Adrenal gland (tissue), 12 donors: ENCODE data around the gene IRS2. TPM values are rescaled to one million over a fixed set of nuclear protein-coding genes. Genes with fewer than 3 reads are reported as not detected.

Source experiments
- DNase-seq, 7 donors: peaks; one replicate each; pipeline ENCODE4 v3.0.0-alpha.2; 2019 to 2020
- H3K27ac ChIP-seq, 5 donors: fragments of 200-600 bp; sonication (generic) in 4 of 5; 1 replicate in 3 of 5; 2 replicates in 2 of 5; pipeline versions ENCODE4 v1.5.1 to v1.8.0; 2016 to 2020; ENCODE audit warnings: mild to moderate bottlenecking in 1 of 5
- H3K27me3 ChIP-seq: fragments of 200-600 bp; 2 replicates; pipeline ENCODE4 v1.8.0; 2021
- H3K36me3 ChIP-seq, 2 donors: fragments of 200-600 bp; replicated peaks in 1 of 2; 1 replicate in 1 of 2; 2 replicates in 1 of 2; pipeline versions ENCODE4 v1.5.1 to v1.8.0; 2018 to 2022
- H3K4me1 ChIP-seq, 2 donors: fragments of 200-600 bp; replicated peaks in 1 of 2; 1 replicate in 1 of 2; 2 replicates in 1 of 2; pipeline versions ENCODE4 v1.5.1 to v1.8.0; 2018 to 2021
- H3K4me3 ChIP-seq, 4 donors: fragments of 200-600 bp; sonication (generic) in 3 of 4; one replicate each; pipeline ENCODE4 v1.5.1; 2016 to 2018
- H3K9me3 ChIP-seq, 3 donors: fragments of 200-600 bp; sonication (generic) in 1 of 3; replicated peaks in 1 of 3; 1 replicate in 2 of 3; 2 replicates in 1 of 3; pipeline versions ENCODE4 v1.5.1 to v1.8.0; 2016 to 2021
- CTCF ChIP-seq, 6 experiments: fragments of 450-650 bp in 4 of 6; fragments of 200-600 bp in 2 of 6; sonication (generic) in 1 of 6; IDR thresholded peaks; 1 replicate in 5 of 6; 2 replicates in 1 of 6; pipeline versions ENCODE4 v1.5.1 to v1.8.0; 2016 to 2021; ENCODE audit warnings: antibody characterized with exemption in 6 of 6, mild to moderate bottlenecking in 2 of 6, moderate library complexity in 1 of 6
- POLR2A ChIP-seq, 2 donors: fragments of 450-650 bp; IDR thresholded peaks; one replicate each; pipeline ENCODE4 v1.6.1; 2017; ENCODE audit warnings: antibody characterized with exemption in 2 of 2, mild to moderate bottlenecking in 2 of 2, moderate library complexity in 1 of 2
- WGBS, 4 donors: extraction: QIAGEN DNeasy Blood & Tissue Kit in 2 of 4; methylation state at CpG; one replicate each; pipeline versions ENCODE4 v1.1.5 to v1.1.7; 2013 to 2017; 5-methylcytosine and 5-hydroxymethylcytosine counted together
- intact Hi-C, 2 donors: fragments of 100-400 bp; cut with DNase I; formaldehyde crosslinking; loops; one replicate each; pipeline versions ENCODE4 v1.14.1 to v1.15.0; 2022 to 2023
- polyA plus RNA-seq, 3 donors: library from polyadenylated mRNA; stranded (reverse); fragments of 200-250 nt in 2 of 3; fragments of 350-450 nt in 1 of 3; fragmentation: Illumina TruSeq in 1 of 3; extraction: RNeasy Lipid Tissue Mini Kit (QIAGEN cat#74804) in 1 of 3; gene quantifications; one replicate each; pipeline ENCODE4 v1.2.3, GENCODE V29; 2013 to 2014
- total RNA-seq, 9 donors: library from RNA; depleted of rRNA in 4 of 9; stranded (reverse); fragments of >200 nt in 4 of 9; fragments of 120-200 nt in 1 of 9; fragmentation: NEBNext Ultra II Directional in 1 of 9; extraction: Animal tissue kit (Norgen Biotek cat#: 25700) in 1 of 9; gene quantifications; one replicate each; pipeline versions ENCODE4 v1.1.0 to v1.2.4, GENCODE V29; 2013 to 2023
- donor health status: healthy with polysubstance abuse.
- donor health status: Bipolar disorder and iron deficiency.
- donor health status: DM: yes; HTN: yes; CAD: no.
- donor health status: DM: no; HTN: no; CAD: no.
- donor health status: DM: no; HTN: no; CAD: no.
- donor health status: DM: yes; HTN: yes; CAD: no.

Gene IRS2
- total and polyA plus RNA-seq, 12 donors, result 11.0 to 84.2 (median 47.4) TPM

- 90 to 94% (median 90%) methylated on average over 5 of the region's 5 CpGs for WGBS, 4 donors
- Histone ChIP-seq H3K9me3 (no peaks in the 10 kb centered on the region), H3K27ac (no peak overlapping the region), H3K4me1 (no peaks in the 10 kb centered on the region), H3K36me3 (no peaks in the 10 kb centered on the region), H3K4me3 (no peak overlapping the region), H3K27me3 (no peaks in the 10 kb centered on the region)
- intact Hi-C loops, result no loop called here
- TF ChIP-seq POLR2A (IDR thresholded peaks at IDR 0.05) (no peak), CTCF (IDR thresholded peaks at IDR 0.05) (no peak)
- DNase-seq, result no peak
Measured at GRCh38 chr13:109818886-109819285, 32.5 kb upstream of the IRS2 start.

DNA sequence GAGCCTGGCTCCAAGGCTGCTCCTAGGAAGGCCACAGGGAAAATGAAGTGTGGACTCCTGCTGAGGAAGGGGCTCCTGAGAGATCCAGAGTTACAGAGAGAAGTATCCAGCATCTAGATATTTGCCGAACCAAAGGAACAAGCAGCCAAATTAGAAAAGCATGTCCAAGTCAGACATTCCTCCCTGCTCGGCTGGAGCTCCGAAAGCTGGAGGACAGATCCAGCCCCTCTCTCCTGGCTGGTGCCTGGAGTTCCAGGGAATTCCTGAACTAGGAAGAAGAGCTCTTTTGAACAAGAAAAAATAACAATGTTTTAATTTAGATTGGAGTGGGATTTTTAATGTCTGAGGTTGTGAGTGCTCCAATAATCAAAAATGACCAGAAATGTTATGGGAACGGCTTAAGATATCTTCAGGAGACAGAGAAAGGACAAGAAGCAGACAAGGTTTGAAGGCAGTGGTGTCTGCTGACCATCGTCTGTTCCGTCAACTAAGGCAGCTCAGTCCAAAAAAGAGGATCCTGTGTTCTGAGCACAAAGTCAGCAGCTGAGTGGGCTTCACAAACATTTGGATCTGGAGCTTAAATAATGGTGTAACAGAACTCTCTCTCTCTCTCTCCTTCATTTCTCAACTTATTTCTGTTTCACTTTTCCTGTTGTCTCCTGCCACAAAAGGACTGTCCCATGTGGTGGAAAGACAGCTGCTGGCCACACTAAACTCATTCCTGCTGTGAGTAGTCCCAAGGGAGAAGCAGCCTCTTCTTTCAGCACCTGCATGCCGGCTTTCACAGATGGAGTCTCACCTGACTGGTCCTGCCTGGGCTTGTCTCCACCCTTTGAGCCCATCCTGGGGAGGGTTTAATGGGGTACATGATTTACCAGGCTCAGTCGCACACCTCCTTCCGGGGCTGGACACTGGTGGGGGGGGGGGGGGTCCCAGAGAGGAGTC lies 31.5 kb upstream of the IRS2 start:
- no peak overlapping the region for H3K27ac ChIP-seq
- H3K9me3 ChIP-seq, result no peaks in the 10 kb centered on the region
- no peak overlapping the region for H3K4me3 ChIP-seq
- 64 to 79% (median 67%) methylated on average over 8 to 9 of the region's 9 CpGs for WGBS, 4 donors
- H3K4me1 ChIP-seq, result no peaks in the 10 kb centered on the region
- intact Hi-C loops, result no loop called here
- H3K36me3 ChIP-seq, result no peaks in the 10 kb centered on the region
- TF ChIP-seq CTCF (IDR thresholded peaks at IDR 0.05), result no peak
- TF ChIP-seq POLR2A (IDR thresholded peaks at IDR 0.05), result no peak
- no peaks in the 10 kb centered on the region for H3K27me3 ChIP-seq
- DNase-seq, result no peak

DNA sequence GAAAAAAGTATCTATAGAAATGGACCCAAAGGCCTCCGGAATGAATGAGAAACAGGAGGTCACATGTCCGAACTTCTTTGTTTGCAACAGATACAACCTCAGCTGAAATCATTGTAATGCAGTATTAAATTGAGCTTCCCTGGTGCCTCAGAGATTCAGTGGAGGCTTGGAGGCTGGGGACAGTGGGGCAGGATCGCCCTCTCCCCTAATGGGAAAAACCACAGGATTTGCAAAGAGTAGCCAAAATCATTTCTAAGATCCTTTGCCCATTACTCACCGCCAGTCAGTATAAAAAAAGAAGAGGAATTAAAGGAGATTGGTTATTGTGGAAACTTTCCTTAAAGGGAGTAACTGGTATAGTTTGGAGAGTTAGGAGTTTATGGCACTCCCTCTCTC lies 30.4 kb upstream of the IRS2 start:
- Histone ChIP-seq H3K4me1 (no peaks in the 10 kb centered on the region), H3K4me3 (no peak overlapping the region), H3K27me3 (no peaks in the 10 kb centered on the region), H3K36me3 (no peaks in the 10 kb centered on the region), H3K9me3 (no peaks in the 10 kb centered on the region), H3K27ac (no peak overlapping the region)
- WGBS, 4 donors, result 87 to 91% (median 89%) methylated on average over 4 of the region's 4 CpGs
- intact Hi-C loops, result no loop called here
- no peak for DNase-seq
- TF ChIP-seq POLR2A (IDR thresholded peaks at IDR 0.05), result no peak
- no peak for TF ChIP-seq CTCF (IDR thresholded peaks at IDR 0.05)

DNA sequence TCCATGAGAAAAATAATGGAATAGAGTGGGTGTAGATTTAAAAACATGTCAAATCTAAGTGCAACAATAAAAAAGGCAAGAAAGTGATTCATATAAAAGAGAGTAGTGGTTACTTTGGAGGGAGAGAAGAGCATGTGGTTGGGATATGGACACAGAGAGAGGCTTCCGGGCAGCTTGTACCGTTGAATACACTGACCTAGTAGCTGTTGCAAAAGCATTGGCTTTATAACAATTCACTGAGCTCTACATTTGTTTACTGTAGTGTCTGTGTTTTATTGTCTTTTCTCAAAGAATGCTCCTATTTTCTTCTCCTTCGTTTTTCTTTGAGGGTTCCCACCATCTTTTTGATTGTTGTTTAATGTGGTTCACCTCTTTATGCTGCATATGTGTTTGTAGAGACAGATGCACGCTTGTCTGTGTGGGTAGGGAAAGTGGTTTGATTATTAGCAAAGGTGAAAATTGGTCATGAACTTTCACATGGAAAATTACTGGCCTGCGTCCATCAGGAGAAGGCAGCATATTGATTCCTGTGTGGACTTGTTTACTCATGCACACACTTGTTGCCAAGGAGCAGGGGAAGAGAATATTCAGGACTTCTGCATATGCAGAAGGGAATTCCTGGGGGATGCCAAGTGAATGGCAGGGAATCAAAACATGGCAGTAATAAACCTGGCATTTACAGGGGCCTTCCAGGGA lies 29.9 kb upstream of the IRS2 start:
- Histone ChIP-seq H3K9me3 (no peaks in the 10 kb centered on the region), H3K4me3 (no peak overlapping the region), H3K27ac (no peak overlapping the region), H3K27me3 (no peaks in the 10 kb centered on the region), H3K4me1 (no peaks in the 10 kb centered on the region), H3K36me3 (no peaks in the 10 kb centered on the region)
- no peak for DNase-seq
- WGBS, 4 donors, result 73 to 79% (median 77%) methylated on average over 5 of the region's 5 CpGs
- intact Hi-C loops, result no loop called here
- TF ChIP-seq CTCF (IDR thresholded peaks at IDR 0.05), result no peak
- no peak for TF ChIP-seq POLR2A (IDR thresholded peaks at IDR 0.05)
